Activated CD8-positive, alpha-beta T cell treated with anti-CD3 and anti-CD28 coated beads, Interleukin-2, amount 10 ng/mL, durations not matched to agents 7 days and 5 days (primary cell): ENCODE data around the gene MRTFA. TPM values are rescaled to one million over a fixed set of nuclear protein-coding genes. Genes with fewer than 3 reads are reported as not detected.

Source experiments
- ATAC-seq: fragments of 150-1000 bp; cut with Tn5 transposase; one replicate; pipeline ENCODE4 v1.10.0; 2021; ENCODE audit warnings: moderate library complexity
- CTCF ChIA-PET: fragments of 350-600 bp; sonication (Branson Sonifier 250); formaldehyde crosslinking; loops from one replicate; lab custom pipeline; 2021; ENCODE audit warnings: antibody characterized with exemption; lab: Charles Lee
- POLR2A ChIA-PET: fragments of 350-600 bp; sonication (Branson Sonifier 250); formaldehyde crosslinking; loops from one replicate; lab custom pipeline; 2021; ENCODE audit warnings: antibody characterized with exemption; lab: Charles Lee
- DNase-seq: peaks from one replicate; pipeline ENCODE4 v3.0.0-alpha.2; 2020
- H3K27ac Mint-ChIP-seq: one replicate; pipeline ENCODE4 v1.8.0; 2021; ENCODE audit warnings: mild to moderate bottlenecking, mixed read lengths
- H3K27me3 Mint-ChIP-seq: one replicate; pipeline ENCODE4 v1.8.0; 2021; ENCODE audit warnings: low read depth, mixed read lengths
- H3K36me3 Mint-ChIP-seq: one replicate; pipeline ENCODE4 v1.8.0; 2021; ENCODE audit warnings: low read depth, mixed read lengths
- H3K4me1 Mint-ChIP-seq: one replicate; pipeline ENCODE4 v1.8.0; 2021; ENCODE audit warnings: low read depth, mixed read lengths
- H3K4me3 Mint-ChIP-seq: one replicate; pipeline ENCODE4 v1.8.0; 2021; ENCODE audit warnings: mild to moderate bottlenecking, mixed read lengths
- H3K9me3 Mint-ChIP-seq: one replicate; pipeline ENCODE4 v1.8.0; 2022; ENCODE audit warnings: mixed read lengths; ENCODE audit not compliant: insufficient read depth
- total RNA-seq, 2 experiments: library from RNA; stranded (reverse); gene quantifications; one replicate each; pipeline ENCODE4 v1.2.3, GENCODE V29; 2021

Gene MRTFA
- total RNA-seq, 2 experiments from 2014 or later, result 65.0 to 65.1 TPM

- Mint-ChIP-seq H3K9me3 (no peaks in the 10 kb centered on the region), H3K4me1 (peaks cover 8% of the 10 kb centered on the region), H3K27me3 (peaks cover 3% of the 10 kb centered on the region), H3K27ac (no peak overlapping the region), H3K4me3 (no peak overlapping the region), H3K36me3 (peaks cover 2% of the 10 kb centered on the region)
- POLR2A ChIA-PET, result interaction anchor here (1.3 kb wide), 1 partner anchor 8 kb away, joined by 4 read pairs; no protein-coding TSS in a partner anchor
- CTCF ChIA-PET, result interaction anchor here (1.5 to 3.9 kb wide), 2 partner anchors 9 to 149 kb away, joined by 4 to 21 read pairs; no protein-coding TSS in a partner anchor
- no peak for DNase-seq
- ATAC-seq, result no peak
Measured at GRCh38 chr22:40674274-40674673, 37.8 kb upstream of the MRTFA start.

- ChIA-PET CTCF (interaction anchor here (3.9 kb wide), 1 partner anchor 10 kb away, joined by 21 read pairs; no protein-coding TSS in a partner anchor), POLR2A (no interaction called here)
- ATAC-seq, result no peak
Measured at GRCh38 chr22:40673017-40673416, 36.5 kb upstream of the MRTFA start.

GRCh38 chr22:40671796-40672360 is 35.4 kb upstream of the MRTFA start:
- no peak overlapping the region for H3K27ac Mint-ChIP-seq
- peaks cover 7% of the 10 kb centered on the region for H3K36me3 Mint-ChIP-seq
- no peaks in the 10 kb centered on the region for H3K27me3 Mint-ChIP-seq
- no peaks in the 10 kb centered on the region for H3K9me3 Mint-ChIP-seq
- no peak for DNase-seq
- CTCF ChIA-PET, result interaction anchor here (3.9 kb wide), 1 partner anchor 11 kb away, joined by 21 read pairs; no protein-coding TSS in a partner anchor
- ATAC-seq, result no peak
- no peak overlapping the region for H3K4me3 Mint-ChIP-seq
- POLR2A ChIA-PET, result interaction anchor here (0.6 kb wide), 1 partner anchor 39 kb away, joined by 6 read pairs; no protein-coding TSS in a partner anchor
- H3K4me1 Mint-ChIP-seq, result peaks cover 19% of the 10 kb centered on the region

More at GRCh38 chr22:40673017-40673416, 36.5 kb upstream of the MRTFA start:
- no peaks in the 10 kb centered on the region for H3K27me3 Mint-ChIP-seq
- H3K4me3 Mint-ChIP-seq, result no peak overlapping the region
- H3K4me1 Mint-ChIP-seq, result peaks cover 17% of the 10 kb centered on the region
- H3K9me3 Mint-ChIP-seq, result no peaks in the 10 kb centered on the region
- no peak for DNase-seq
- peaks cover 7% of the 10 kb centered on the region for H3K36me3 Mint-ChIP-seq
- H3K27ac Mint-ChIP-seq, result no peak overlapping the region

GRCh38 chr22:40671369-40671768 is 34.9 kb upstream of the MRTFA start:
- peaks cover 7% of the 10 kb centered on the region for H3K36me3 Mint-ChIP-seq
- ATAC-seq, result no peak
- ChIA-PET CTCF (interaction anchor here (3.9 kb wide), 1 partner anchor 12 kb away, joined by 21 read pairs; no protein-coding TSS in a partner anchor), POLR2A (interaction anchor here (0.6 kb wide), 1 partner anchor 39 kb away, joined by 6 read pairs; no protein-coding TSS in a partner anchor)
- no peaks in the 10 kb centered on the region for H3K9me3 Mint-ChIP-seq
- peaks cover 19% of the 10 kb centered on the region for H3K4me1 Mint-ChIP-seq
- no peak overlapping the region for H3K27ac Mint-ChIP-seq
- DNase-seq, result no peak
- no peaks in the 10 kb centered on the region for H3K27me3 Mint-ChIP-seq
- H3K4me3 Mint-ChIP-seq, result no peak overlapping the region

- ChIA-PET CTCF (interaction anchor here (1.0 to 1.9 kb wide), 5 partner anchors 13 to 229 kb away, joined by 3 to 10 read pairs (median 4); no protein-coding TSS in a partner anchor), POLR2A (interaction anchor here (0.8 kb wide), 1 partner anchor 149 kb away, joined by 3 read pairs; no protein-coding TSS in a partner anchor)
- Mint-ChIP-seq H3K27me3 (no peaks in the 10 kb centered on the region), H3K4me1 (peaks cover 19% of the 10 kb centered on the region), H3K9me3 (no peaks in the 10 kb centered on the region), H3K27ac (no peak overlapping the region), H3K4me3 (no peak overlapping the region), H3K36me3 (peaks cover 7% of the 10 kb centered on the region)
- no peak for ATAC-seq
- no peak for DNase-seq
Measured at GRCh38 chr22:40670058-40670457, 33.5 kb upstream of the MRTFA start.

GRCh38 chr22:40668611-40669411 is 32.3 kb upstream of the MRTFA start:
- peak; percentile 47 for ATAC-seq
- Mint-ChIP-seq H3K27ac (peak overlapping the region; percentile 36), H3K27me3 (no peaks in the 10 kb centered on the region), H3K9me3 (no peaks in the 10 kb centered on the region), H3K36me3 (peaks cover 7% of the 10 kb centered on the region), H3K4me3 (no peak overlapping the region), H3K4me1 (peaks cover 19% of the 10 kb centered on the region)
- ChIA-PET CTCF (interaction anchor here (1.6 to 1.9 kb wide), 2 partner anchors 14 to 230 kb away, joined by 8 to 10 read pairs; no protein-coding TSS in a partner anchor), POLR2A (no interaction called here)
- peak; percentile 26 for DNase-seq

GRCh38 chr22:40666151-40666848 is 29.8 kb upstream of the MRTFA start:
- H3K4me3 Mint-ChIP-seq, result no peak overlapping the region
- ChIA-PET POLR2A (no interaction called here), CTCF (no interaction called here)
- H3K36me3 Mint-ChIP-seq, result peaks cover 7% of the 10 kb centered on the region
- DNase-seq, result no peak
- H3K27me3 Mint-ChIP-seq, result no peaks in the 10 kb centered on the region
- peaks cover 19% of the 10 kb centered on the region for H3K4me1 Mint-ChIP-seq
- H3K9me3 Mint-ChIP-seq, result no peaks in the 10 kb centered on the region
- no peak overlapping the region for H3K27ac Mint-ChIP-seq
- no peak for ATAC-seq

- H3K4me1 Mint-ChIP-seq, result peaks cover 19% of the 10 kb centered on the region
- no peaks in the 10 kb centered on the region for H3K27me3 Mint-ChIP-seq
- H3K9me3 Mint-ChIP-seq, result no peaks in the 10 kb centered on the region
- H3K36me3 Mint-ChIP-seq, result peaks cover 7% of the 10 kb centered on the region
- H3K27ac Mint-ChIP-seq, result no peak overlapping the region
- CTCF ChIA-PET, result interaction anchor here (0.6 kb wide), 1 partner anchor 19 kb away, joined by 3 read pairs; no protein-coding TSS in a partner anchor
- DNase-seq (no peak), ATAC-seq (no peak)
- POLR2A ChIA-PET, result interaction anchor here (0.6 kb wide), 1 partner anchor 1711 kb away, joined by 3 read pairs; no protein-coding TSS in a partner anchor
- H3K4me3 Mint-ChIP-seq, result no peak overlapping the region
Measured at GRCh38 chr22:40665312-40665711, 28.8 kb upstream of the MRTFA start.

- H3K27ac Mint-ChIP-seq, result no peak overlapping the region
- ChIA-PET POLR2A (interaction anchor here (0.7 kb wide), 1 partner anchor 119 kb away, joined by 3 read pairs; no protein-coding TSS in a partner anchor), CTCF (interaction anchor here (1.4 kb wide), 1 partner anchor 16 kb away, joined by 7 read pairs; no protein-coding TSS in a partner anchor)
- H3K4me1 Mint-ChIP-seq, result no peaks in the 10 kb centered on the region
- DNase-seq, result no peak
- no peaks in the 10 kb centered on the region for H3K9me3 Mint-ChIP-seq
- H3K36me3 Mint-ChIP-seq, result no peaks in the 10 kb centered on the region
- H3K4me3 Mint-ChIP-seq, result no peak overlapping the region
- no peaks in the 10 kb centered on the region for H3K27me3 Mint-ChIP-seq
- no peak for ATAC-seq
Measured at GRCh38 chr22:40661671-40662070, 25.2 kb upstream of the MRTFA start.

- CTCF ChIA-PET, result interaction anchor here (1.4 kb wide), 1 partner anchor 15 kb away, joined by 7 read pairs; no protein-coding TSS in a partner anchor
- no peak for ATAC-seq
- DNase-seq, result no peak
- POLR2A ChIA-PET, result no interaction called here
- no peaks in the 10 kb centered on the region for H3K36me3 Mint-ChIP-seq
- H3K4me1 Mint-ChIP-seq, result no peaks in the 10 kb centered on the region
- no peak overlapping the region for H3K4me3 Mint-ChIP-seq
- no peaks in the 10 kb centered on the region for H3K9me3 Mint-ChIP-seq
- H3K27ac Mint-ChIP-seq, result no peak overlapping the region
- H3K27me3 Mint-ChIP-seq, result no peaks in the 10 kb centered on the region
Measured at GRCh38 chr22:40660730-40661129, 24.2 kb upstream of the MRTFA start.

- no peaks in the 10 kb centered on the region for H3K36me3 Mint-ChIP-seq
- ATAC-seq, result no peak
- H3K27me3 Mint-ChIP-seq, result no peaks in the 10 kb centered on the region
- ChIA-PET CTCF (no interaction called here), POLR2A (no interaction called here)
- H3K4me1 Mint-ChIP-seq, result no peaks in the 10 kb centered on the region
- H3K4me3 Mint-ChIP-seq, result no peak overlapping the region
- no peak overlapping the region for H3K27ac Mint-ChIP-seq
- no peaks in the 10 kb centered on the region for H3K9me3 Mint-ChIP-seq
- DNase-seq, result no peak
Measured at GRCh38 chr22:40659166-40659565, 22.6 kb upstream of the MRTFA start.
